Measurements from ENCODE around the gene PEAR1.
A peak's percentile ranks its signal among the peaks of the same experiment; 100 is the strongest.

PEAR1 gene

DNA sequence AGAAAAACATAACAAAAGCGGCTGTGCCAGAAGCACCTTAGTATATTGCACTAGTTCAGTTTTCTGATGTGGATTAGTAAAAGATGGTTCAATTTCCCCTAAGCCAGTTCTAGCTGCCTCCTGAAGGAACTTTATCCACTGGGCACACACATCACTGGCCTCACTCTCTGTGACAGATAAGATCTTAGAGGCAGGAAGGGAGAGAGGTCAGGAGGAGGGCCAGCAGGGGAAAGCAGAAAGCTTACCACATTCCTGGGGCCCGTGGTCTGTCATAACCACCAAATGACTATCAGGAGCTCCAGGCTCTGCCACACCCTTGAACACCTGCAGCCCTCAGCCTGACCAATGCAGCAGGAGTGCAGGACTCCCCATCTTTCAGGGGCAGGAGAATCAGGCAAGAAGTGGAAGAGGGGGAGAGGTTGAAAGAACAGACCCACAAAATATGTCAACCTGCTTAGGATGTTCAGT lies 64.8 kb downstream of the PEAR1 start:
- FAIRE-seq = no peak
- peak; percentile 10 for DNase-seq (ENCODE audit: insufficient read length, low spot score)

DNA sequence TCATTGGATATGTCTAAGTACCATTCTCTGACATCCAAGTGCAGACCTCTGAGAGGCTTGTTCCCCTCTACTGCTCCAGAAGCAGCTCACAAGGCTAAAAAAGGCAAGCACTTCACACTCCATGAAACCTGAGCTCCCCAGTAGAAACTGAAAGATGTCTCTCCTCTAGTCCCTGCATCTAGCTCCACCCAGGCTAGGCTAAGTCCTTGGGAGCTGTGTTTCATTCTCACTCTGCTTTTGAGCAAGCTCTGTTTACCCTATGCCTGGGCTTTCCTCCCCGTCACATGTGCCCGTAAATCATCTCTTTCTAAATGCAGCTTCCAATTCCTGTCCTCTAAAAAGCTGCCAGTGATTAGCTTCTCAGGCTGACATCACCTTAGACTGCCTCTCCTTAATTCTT lies 65.9 kb downstream of the PEAR1 start:
- DNase-seq (ENCODE audit: insufficient read length, low spot score) (peak; percentile 32), FAIRE-seq (no peak)

DNA sequence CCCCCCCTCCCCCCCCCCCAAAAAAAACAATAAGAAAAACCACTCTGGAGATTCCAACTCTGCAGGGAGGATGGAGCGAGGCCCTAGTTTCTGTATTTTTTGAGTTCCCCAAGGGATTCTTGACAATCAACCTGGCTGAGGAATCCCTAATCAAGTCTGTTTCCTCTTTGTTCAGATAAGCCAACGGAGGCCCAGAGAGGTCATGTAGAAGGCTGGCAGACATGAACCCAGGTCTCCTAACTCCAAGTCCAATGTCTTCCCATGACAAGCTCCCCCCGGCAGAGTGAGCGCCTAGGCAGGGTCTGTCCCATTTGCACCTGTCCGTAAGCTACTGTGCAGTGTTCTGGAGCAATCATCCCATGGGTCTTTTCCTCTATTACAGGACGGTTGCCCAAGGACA lies 66.4 kb downstream of the PEAR1 start:
- no peak for DNase-seq (ENCODE audit: insufficient read length, low spot score)
- no peak for FAIRE-seq

DNA sequence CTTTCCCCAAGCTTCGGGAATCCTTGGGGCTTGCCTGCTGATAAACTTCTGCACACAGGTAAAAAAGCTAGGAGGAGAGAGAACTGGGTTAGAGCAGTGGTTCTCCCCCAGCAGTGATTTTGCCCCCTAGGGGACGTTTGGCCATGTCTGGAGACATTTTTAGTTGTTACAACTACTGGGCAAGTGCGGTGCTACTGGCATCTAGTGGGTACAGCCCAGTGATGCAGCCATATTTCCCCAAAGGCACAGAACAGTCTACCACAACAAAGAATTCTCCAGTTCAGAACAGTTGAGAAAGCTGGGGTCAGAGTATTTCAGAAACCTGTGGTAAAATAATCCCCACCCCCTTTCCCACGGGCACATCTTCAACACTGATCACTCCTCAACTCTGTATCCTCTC lies 68.2 kb downstream of the PEAR1 start:
- FAIRE-seq (no peak), DNase-seq (ENCODE audit: insufficient read length, low spot score) (no peak)

DNA sequence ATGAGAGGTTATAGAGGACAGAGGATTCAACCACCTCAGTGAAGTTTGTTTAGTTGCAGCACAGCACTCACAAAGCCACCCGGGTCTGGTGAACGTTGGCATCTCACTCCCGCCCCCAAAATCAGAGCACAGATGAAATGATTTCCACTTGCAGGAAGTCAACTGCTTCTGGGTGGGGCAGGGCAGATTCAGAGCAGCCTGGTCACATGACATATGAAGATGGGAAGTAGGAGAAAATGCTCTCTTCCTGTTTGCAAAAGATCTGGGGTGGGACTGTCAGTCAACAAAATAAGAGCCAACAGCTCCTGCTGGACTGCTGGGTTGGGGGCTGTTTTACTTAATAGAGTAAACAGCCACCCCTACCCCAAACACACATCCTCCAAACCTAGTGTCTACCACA lies 70.1 kb downstream of the PEAR1 start:
- DNase-seq (ENCODE audit: insufficient read length, low spot score) = no peak
- FAIRE-seq = no peak

DNA sequence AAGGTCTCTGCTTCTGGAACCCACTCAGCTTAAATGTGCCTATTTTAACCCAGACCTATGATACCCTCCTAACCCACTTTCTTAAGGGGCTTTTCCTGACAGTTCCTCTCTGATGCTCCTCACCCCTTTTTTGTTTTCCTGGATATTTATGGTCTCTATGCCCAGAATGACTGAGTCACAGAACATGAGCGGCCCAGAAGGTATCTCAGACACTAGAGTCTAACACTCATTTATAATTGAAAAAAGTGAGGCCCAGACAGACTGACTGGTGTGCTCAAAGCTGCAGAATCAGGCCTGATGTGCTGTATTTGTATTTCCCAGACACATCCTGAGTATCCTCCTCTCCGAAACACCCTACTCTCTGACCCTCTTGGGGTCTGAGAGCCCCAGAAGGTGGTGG lies 70.9 kb downstream of the PEAR1 start:
- no peak for DNase-seq (ENCODE audit: insufficient read length, low spot score)
- FAIRE-seq = no peak
